ENCODE data around the gene KLHDC10.
A peak's percentile ranks its signal among the peaks of the same experiment; 100 is the strongest.
"Not testable (repeated sequence)": the region's sequence is repeated elsewhere in the genome, so short reads cannot be mapped to it uniquely, and the experiment has no call there.

KLHDC10 gene, protein sequence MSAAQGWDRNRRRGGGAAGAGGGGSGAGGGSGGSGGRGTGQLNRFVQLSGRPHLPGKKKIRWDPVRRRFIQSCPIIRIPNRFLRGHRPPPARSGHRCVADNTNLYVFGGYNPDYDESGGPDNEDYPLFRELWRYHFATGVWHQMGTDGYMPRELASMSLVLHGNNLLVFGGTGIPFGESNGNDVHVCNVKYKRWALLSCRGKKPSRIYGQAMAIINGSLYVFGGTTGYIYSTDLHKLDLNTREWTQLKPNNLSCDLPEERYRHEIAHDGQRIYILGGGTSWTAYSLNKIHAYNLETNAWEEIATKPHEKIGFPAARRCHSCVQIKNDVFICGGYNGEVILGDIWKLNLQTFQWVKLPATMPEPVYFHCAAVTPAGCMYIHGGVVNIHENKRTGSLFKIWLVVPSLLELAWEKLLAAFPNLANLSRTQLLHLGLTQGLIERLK

GRCh38 chr7:130069978-130070860 lies at the start of gene KLHDC10:
Gene KLHDC10, plus strand, starts transcription at chr7:130070534. Its CDS starts 110 bp downstream, at chr7:130070644.
- peak; percentile 93 for DNase-seq

GRCh38 chr7:130021105-130021834 lies 49.1 kb upstream of the KLHDC10 start:
- DNase-seq, result no peak

DNA sequence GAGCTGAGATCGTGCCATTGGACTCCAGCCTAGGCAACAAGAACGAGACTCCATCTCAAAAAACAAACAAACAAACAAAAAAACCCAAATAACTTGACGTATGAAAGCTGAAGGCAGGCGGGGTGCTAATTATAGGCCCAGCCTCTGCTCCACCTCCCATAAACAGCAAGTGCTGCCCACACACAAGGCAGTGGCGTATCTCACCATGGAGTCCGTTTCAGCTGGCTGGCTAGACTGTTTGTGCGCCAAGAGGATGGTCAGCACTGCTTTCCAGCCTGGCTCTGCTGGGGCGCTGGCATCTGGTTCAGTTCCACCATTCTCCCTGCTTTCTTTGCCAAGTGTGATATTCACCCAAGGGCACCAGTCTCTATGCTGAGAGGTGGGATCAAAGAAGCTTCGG lies 48.2 kb upstream of the KLHDC10 start:
- DNase-seq, result no peak

DNA sequence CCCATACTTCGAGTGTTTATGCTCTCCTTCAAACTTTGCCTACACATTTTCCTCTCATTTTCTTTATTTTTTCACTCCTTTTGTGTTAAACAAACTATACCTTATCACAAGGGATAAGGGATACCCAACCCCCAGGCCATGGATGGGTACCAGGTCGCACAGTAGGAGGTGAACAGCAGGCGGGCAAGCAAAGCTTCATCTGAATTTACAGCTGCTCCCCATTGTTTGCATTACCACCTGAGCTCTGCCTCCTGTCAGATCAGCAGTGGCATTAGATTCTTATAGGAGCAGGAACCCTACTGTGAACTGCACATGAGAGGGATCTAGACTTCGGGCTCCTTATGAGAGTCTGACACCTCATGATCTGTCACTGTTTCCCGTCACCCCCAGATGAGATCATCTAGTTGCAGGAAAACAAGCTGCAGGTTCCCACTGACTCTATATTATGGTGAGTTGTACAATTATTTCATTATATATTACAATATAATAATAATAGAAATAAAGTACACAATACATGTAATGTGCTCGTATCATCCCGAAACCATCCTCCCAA lies 47.6 kb upstream of the KLHDC10 start:
- DNase-seq, result no peak

- DNase-seq, result no peak
Measured at GRCh38 chr7:130024390-130024789, 45.9 kb upstream of the KLHDC10 start.

- DNase-seq, result no peak
Measured at GRCh38 chr7:130032698-130033097, 37.6 kb upstream of the KLHDC10 start.

DNA sequence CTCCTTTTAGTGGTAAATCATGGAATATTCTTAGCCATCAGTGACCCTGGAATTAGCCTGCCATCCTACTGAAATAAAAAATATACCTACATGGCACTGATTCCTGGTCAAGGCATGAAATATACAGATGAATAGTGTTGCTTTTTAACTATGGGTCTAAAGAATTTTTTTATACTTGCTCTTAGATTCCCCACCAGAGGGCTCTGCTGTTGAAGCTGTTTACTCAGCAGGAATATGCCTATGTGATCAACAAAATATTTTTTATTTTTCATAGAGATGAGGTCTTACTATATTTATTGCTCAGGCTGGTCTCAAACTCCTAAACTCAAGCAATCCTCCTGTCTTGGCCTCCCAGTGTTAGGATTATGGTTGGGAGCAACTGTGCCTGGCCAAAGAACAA lies 32.6 kb upstream of the KLHDC10 start:
- DNase-seq, result no peak

- DNase-seq, result no peak
Measured at GRCh38 chr7:130040576-130040975, 29.8 kb upstream of the KLHDC10 start.

- no peak for DNase-seq
Measured at GRCh38 chr7:130047831-130048230, 22.5 kb upstream of the KLHDC10 start.

GRCh38 chr7:130048906-130049305 lies 21.4 kb upstream of the KLHDC10 start:
- DNase-seq, result no peak

DNA sequence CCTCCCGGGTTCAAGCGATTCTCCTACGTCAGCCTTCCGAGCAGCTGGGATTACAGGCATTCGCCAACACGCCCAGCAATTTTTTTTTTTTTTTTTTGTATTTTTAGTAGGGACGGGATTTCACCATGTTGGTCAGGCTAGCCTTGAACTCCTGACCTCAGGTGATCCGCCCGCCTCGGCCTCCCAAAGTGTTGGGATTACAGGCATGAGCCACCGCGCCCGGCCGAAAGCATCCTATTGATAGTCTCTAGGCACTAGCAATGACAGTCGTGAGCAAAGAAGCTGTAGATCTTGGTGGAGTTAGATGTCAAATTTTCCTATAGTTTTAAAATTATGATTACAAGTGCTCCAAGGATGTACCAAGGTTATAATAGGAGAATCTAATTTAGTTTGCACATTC lies 18.1 kb upstream of the KLHDC10 start:
- not testable (repeated sequence) for DNase-seq

DNA sequence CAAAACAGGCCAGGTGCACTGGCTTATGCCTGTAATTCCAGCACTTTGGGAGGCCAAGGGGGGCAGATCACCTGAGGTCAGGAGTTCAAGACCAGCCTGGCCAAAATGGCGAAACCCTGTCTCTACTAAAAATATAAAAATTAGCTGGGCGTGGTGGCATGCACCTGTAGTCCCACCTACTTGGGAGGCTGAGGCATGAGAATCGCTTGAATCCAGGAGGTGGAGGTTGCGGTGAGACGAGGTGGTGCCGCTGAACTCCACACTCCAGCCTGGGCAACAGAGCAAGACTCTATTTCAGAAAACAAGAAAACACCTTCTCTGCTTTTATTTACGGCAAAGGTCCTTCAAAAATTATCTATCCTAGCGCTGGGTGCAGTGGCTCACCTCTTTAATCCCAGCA lies 15.1 kb upstream of the KLHDC10 start:
- not testable (repeated sequence) for DNase-seq

- DNase-seq, result no peak
Measured at GRCh38 chr7:130062246-130062645, 8.1 kb upstream of the KLHDC10 start.

GRCh38 chr7:130063036-130063435 lies 7.3 kb upstream of the KLHDC10 start:
- peak; percentile 49 for DNase-seq

DNA sequence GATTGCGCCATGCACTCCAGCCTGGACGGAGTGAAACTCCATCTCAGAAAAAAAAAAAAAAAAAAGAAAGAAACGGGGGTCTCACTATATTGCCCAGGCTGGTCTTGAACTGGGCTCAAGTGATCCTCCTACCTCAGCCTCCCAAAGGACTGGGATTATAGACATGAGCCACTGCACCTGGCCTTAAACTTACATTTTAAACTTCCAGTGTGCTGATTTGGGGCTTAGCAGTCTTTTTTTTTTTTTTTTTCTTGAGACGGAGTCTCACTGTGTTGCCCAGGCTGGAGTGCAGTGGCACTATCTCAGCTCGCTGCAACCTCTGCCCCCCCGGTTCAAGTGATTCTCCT lies 5.8 kb upstream of the KLHDC10 start:
- DNase-seq, result not testable (repeated sequence)

DNA sequence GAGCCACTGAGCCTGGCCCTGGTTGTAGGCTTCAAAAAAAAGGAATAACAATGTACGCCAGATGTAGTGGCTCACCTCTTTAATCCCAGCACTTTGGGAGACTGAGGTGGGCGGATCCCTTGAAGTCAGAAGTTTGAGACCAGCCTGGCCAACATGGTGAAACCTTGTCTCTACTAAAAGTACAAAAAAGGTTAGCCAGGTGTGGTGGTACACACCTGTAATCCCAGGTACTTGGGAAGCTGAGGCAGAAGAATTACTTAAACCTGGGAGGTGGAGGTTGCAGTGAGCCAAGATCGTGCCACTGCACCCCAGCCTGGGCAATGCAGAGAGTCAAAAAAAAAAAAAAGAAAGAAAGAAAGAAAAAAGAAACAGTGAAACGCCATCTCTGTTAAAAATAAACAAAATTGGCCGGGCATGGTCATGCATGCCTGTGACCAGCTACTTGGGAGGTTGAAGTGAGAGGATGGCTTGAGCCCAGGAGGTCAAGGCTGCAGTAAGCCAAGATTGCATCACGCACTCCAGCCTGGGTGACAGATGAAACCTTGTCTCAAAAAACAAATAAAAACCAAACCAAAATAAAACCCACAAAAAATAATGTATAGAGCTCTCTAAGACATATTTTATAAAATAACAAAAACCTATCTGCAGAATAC lies 4.7 kb upstream of the KLHDC10 start:
- no peak for DNase-seq

DNA sequence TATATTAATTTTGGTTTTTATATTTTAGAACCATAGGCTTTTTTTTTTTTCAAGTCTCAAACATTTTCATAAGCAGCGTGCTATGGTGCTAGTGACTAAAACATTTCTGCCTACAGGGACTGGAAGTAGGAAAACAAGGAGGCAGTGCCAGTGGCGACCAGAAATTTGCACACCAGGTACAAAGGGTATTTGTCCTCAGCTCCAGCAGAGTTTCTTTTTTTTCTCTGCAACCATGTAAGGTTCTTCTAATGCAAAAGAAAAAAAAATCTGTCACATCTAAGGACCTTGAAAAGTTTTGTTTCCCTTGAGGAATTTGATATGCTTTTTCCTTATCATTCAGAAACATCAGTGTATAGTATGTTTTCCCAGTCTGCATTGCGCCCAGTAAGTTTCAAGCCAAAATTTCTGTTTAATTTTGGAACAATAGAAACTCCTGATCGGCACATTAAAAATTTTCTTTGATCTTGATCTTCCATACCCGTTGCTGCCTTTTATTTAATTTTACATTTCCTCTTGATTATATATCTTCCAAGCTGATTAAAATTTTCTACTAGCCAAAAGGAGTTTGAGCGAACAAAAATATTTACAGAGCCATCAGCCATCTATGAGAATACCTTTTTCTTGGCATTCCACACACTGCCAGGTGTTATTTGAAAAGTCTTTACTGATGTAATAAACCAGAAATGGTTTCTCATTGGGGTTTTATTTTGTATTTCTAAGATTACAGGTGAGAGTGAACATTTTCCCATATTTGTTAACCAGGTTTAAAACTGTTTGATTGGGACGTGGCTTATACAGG lies 956 bp upstream of the KLHDC10 start:
- no peak for DNase-seq

DNA sequence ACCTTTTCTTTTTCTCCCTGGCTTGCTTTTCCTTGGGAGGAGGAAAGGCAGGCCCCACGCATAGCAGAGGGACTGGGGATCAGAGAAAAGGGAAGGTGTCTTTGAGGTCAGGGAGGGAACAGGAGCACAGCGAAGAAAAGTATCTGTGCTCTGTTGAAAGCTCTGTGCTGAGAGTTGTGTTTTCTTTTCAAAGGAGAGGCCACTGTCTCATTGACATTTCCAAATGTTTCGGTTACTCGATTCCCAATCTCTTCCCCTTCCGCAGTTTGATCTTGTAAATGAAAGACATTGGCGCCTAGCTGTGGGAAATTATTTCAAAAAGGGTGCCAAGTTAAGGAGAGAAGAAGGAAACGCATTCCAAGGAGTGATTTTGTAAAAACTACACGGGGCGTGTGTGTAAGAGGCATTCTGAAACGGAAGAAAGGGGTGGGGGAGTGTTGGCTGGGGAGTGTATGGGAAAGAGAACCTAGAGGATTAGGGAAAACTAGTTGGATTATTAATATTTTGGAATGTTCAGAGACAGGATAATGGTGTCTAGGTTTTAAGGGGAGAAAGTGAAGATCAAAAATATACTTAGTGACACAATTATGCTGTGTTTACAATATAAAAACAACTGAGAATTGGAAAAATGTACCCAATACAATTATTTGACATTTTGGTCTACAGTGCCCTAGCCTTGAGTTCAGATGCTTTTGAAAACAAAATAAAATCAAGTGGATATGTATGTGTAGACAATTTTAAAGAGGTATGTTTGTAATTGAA lies 708 bp downstream of the KLHDC10 start:
- DNase-seq, result no peak

DNA sequence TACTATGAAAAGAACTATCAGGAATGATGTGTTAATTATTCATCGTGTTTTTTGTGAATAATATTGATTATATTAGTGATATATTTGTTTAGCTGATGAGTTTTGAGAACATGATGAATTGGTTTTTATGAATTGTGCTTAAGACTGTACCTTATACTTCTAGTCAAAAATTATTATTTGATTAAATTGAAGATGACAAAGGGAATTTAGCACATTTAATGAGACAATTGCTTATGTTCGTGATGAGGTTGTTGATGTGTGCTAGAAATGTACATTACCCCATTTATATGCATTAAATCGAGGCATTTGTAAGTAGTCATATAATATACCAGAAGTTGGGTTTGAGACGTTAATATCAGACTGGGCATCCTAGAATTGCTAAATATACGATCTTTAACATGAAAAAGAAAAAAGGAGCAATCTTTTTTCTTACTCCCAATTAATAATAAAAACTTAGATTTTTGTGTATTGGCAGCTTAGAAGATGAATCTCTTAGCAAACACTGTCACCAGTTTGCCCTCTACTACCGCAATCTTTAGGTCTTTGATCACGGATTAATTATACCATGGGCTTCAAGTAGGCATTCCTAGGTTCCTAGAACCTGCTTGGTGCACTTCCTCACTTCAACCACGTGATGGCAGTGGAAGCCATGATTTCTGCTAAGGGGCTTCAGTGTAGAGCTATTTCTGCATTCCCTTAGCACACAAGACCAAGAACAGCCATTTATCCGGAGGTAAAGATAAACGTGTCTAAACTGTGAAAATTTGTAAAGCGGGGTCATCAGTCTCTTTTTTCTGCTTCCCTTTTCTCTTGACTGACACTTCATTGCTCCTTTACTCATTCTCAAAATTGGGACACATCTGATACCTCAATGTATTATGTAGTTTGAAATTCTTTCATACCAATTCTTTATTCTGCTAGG lies 1.6 kb downstream of the KLHDC10 start:
- DNase-seq, result peak; percentile 43

Measured in activated CD4-positive, alpha-beta T cell treated with anti-CD3 and anti-CD28 coated beads for 1 hour (primary cell).